GM19324 (cell line): ENCODE measurements around the gene BRCA2.
A peak's percentile ranks its signal among the peaks of the same experiment; 100 is the strongest.

Source experiments
- ATAC-seq: cut with Tn5 transposase; IDR thresholded peaks from one replicate; pipeline ENCODE4 v1.9.1; 2021; ENCODE audit warnings: mild to moderate bottlenecking, moderate library complexity; ENCODE audit not compliant: unreplicated experiment, low FRiP score

The BRCA2 gene

GRCh38 chr13:32383836-32384618 is 68.7 kb downstream of the BRCA2 start:
- ATAC-seq = no peak

DNA sequence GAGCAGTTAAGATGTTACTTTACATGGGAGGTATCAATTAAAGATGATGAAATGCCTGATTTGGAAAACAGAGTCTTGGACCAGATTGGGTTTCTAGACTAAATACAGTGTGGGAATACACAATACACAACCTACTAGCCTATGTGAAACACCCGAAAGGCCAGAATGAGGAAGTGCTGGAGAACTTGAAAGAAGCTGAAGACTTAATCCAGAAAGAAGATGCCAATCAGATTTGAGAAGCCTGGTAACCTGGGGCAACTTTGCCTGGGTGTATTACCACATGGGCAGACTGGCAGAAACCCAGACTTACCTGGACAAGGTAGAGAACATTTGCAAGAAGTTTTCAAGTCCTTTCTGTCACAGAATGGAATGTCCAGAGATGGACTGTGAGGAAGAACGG is 69.4 kb downstream of the BRCA2 start:
- no peak for ATAC-seq

- no peak for ATAC-seq
Observed at GRCh38 chr13:32385410-32385809, 70.1 kb downstream of the BRCA2 start.

DNA sequence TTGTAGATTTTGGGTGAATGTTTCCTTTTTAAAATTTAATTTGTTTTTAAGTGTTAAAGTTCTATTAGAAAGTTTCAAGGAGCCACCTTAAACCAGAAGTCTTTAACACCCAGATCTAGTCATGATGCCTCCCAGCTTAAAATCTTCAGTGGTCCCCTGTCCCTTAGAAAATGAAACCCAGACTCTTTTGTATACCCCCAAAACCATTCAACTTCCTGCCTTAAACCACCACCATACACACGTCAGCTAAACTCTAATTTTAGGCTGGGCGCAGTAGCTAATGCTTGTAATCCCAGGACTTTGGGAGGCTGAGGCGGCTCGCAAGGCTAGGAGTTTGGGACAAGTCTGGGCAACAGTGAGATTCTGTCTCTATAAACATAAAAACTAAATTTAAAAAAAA is 74.7 kb downstream of the BRCA2 start:
- ATAC-seq = no peak

GRCh38 chr13:32390484-32390883 is 75.2 kb downstream of the BRCA2 start:
- ATAC-seq = no peak

- ATAC-seq = no peak
Observed at GRCh38 chr13:32391101-32391619, 75.9 kb downstream of the BRCA2 start.

DNA sequence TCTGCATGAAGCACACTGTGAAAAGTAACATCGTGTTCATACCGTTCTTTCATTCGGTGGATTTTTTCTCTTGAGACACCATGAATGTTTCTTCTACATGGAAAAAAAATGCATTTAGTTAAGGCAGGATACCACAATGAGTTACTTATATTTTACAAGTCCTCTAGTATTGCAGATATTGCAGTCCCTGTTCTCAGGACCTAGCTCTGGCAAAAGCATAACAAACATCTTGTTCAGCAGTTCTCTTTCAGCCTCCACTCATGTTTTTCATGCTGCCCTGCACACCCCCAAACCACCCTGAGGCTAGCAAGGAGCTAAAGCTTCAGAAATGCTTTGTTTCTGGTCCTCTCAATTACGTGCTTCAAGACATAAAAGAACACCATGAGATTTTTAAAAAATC is 87.8 kb downstream of the BRCA2 start:
- no peak for ATAC-seq

GRCh38 chr13:32407854-32408253 is 92.5 kb downstream of the BRCA2 start:
- ATAC-seq = peak; percentile 60

DNA sequence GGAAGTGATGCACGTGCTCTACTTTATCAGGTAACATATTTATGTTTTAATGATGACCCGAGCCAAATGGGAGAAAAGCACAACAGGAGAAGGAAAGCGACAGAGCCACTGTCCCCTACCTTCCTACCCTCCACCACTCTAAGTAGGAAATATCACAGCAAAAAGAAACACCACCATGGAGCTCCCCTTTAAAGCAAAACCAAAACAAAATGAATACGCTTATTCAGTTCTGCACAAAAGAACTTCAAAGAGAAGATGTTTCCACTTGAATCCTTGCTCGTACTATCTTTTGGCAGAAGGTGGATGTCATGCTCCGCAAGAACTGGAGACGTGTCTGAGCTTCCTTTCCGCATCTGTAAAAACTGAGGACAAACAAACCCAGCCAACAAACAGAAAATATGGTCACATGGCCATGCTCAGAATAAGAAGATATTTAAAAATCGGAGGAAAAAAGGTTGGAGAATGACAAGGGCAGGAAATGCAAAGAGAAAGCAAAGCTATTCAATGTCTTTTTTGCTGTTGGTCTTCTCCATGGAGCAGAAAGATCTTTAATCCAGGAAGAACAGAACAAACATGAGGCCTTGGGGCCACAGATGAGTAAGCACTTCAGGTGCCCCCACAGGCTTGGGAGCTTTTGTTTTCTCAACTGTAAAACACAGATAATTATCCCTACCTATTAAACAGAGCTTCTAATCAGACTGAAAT is 93.1 kb downstream of the BRCA2 start:
- peak; percentile 18 for ATAC-seq

DNA sequence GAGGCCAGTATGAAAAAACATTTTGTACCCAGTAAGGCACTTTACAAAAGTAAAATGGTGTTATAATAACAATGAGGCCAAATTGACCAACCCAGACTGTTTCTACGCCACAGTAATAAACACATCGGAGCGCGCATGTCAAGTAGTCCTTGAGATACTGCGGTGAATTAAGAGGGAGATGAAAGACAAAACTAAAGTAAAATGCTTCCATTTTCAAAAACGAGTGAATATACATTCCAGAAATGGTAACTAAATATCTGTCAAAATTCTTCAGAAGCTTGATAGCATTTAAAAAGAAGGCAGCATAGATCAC is 93.6 kb downstream of the BRCA2 start:
- ATAC-seq = no peak

- no peak for ATAC-seq
Observed at GRCh38 chr13:32409561-32410421, 94.5 kb downstream of the BRCA2 start.

DNA sequence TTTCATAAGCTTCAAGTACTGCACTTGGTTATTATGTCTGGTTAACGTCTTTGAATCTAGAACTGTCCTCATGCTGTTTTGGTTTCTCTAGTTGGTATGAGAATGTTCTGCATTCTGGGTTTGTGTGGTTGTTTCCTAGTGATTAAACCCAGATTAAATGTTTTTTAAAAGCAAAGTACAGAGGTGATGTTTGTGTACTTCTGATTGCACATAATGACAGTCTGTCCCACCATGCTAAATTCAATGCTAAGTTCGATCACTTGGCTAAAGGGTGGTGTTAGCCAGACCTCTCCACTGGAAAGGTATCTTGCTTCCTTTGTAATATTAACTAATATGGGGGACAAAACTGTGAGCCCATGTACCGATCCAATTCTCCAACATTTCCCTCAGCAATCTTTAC is 98.0 kb downstream of the BRCA2 start:
- no peak for ATAC-seq

DNA sequence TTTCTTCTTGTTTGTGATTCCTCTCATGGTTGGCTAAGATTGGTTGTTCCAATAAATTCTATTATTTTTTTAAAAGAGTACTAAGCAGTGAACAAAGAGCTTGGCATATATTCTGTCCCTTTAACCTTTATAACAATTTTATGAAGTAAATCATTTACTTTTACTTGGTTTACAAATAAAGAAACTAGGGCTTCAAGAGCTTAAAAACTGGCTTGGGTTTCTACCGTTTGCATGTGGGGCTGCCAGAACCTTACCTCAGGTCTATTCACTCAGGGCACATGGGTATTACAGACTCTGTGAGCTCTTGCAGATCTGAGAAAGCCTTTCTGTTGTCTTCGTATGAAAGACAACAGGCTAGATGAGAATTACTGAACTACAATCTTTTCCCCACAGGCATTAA is 99.3 kb downstream of the BRCA2 start:
- ATAC-seq = no peak

- ATAC-seq = no peak
Observed at GRCh38 chr13:32415019-32415418, 99.7 kb downstream of the BRCA2 start.

GRCh38 chr13:32417995-32418394 is 102.7 kb downstream of the BRCA2 start:
- no peak for ATAC-seq

DNA sequence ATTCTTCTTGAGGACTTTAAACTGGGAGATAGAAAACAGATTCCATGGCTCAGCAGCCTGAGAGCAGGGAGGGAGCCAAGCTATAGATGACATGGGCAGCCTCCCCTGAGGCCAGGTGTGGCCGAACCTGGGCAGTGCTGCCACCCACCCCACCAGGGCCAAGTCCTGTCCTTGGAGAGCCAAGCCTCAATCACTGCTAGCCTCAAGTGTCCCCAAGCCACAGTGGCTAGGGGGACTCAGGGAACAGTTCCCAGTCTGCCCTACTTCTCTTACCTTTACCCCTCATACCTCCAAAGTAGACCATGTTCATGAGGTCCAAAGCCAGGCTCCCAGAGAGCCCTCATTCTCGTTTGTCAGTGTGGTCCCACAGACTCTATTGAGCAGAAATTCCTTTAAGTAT is 104.6 kb downstream of the BRCA2 start:
- ATAC-seq = no peak

GRCh38 chr13:32423592-32423991 is 108.3 kb downstream of the BRCA2 start:
- ATAC-seq = no peak

GRCh38 chr13:32425158-32425557 is 109.8 kb downstream of the BRCA2 start:
- no peak for ATAC-seq

- peak; percentile 27 for ATAC-seq
Observed at GRCh38 chr13:32426191-32426989, 111.1 kb downstream of the BRCA2 start.
